ENCODE results near the gene VPS52. TPM values are rescaled to one million over a fixed set of nuclear protein-coding genes. Genes with fewer than 3 reads are reported as not detected.
"Not testable (repeated sequence)": the region's sequence is repeated elsewhere in the genome, so short reads cannot be mapped to it uniquely, and the experiment has no call there.

The VPS52 gene
- total RNA-seq, 4 donors from 2014 or later, result 37.7 to 46.5 (median 45.2) TPM

GRCh38 chr6:33236328-33236727 is 35.3 kb downstream of the VPS52 start:
- H3K27ac ChIP-seq, result no peak overlapping the region
- no peaks in the 10 kb centered on the region for H3K4me1 ChIP-seq
- H3K9me3 ChIP-seq, result no peaks in the 10 kb centered on the region
- TF ChIP-seq POLR2A (IDR thresholded peaks at IDR 0.05), result no peak
- TF ChIP-seq CTCF (IDR thresholded peaks at IDR 0.05), result no peak
- TF ChIP-seq EP300 (IDR thresholded peaks at IDR 0.05), result no peak
- no peak for DNase-seq (ENCODE audit: low spot score in 2 of 2)
- peaks cover 0 to 12% of the 10 kb centered on the region in 2 donors for H3K27me3 ChIP-seq
- no peak overlapping the region for H3K4me3 ChIP-seq
- no peaks in the 10 kb centered on the region for H3K36me3 ChIP-seq

GRCh38 chr6:33235221-33235634 is 36.4 kb downstream of the VPS52 start:
- TF ChIP-seq POLR2A (IDR thresholded peaks at IDR 0.05), result no peak
- no peak for TF ChIP-seq EP300 (IDR thresholded peaks at IDR 0.05)
- TF ChIP-seq CTCF (IDR thresholded peaks at IDR 0.05), result no peak
- Histone ChIP-seq H3K4me1 (no peaks in the 10 kb centered on the region), H3K27ac (no peak overlapping the region), H3K27me3 (peaks cover 0 to 12% of the 10 kb centered on the region in 2 donors), H3K9me3 (no peaks in the 10 kb centered on the region), H3K36me3 (no peaks in the 10 kb centered on the region), H3K4me3 (no peak overlapping the region)
- WGBS, 2 donors, result 16 to 21% methylated on average over 6 of the region's 6 CpGs
- no peak for DNase-seq (ENCODE audit: low spot score in 2 of 2)

GRCh38 chr6:33226503-33227120 is 45.1 kb downstream of the VPS52 start:
- not testable (repeated sequence) for H3K36me3 ChIP-seq; H3K27ac ChIP-seq; H3K4me3 ChIP-seq; H3K4me1 ChIP-seq; DNase-seq (ENCODE audit: low spot score in 2 of 2); H3K9me3 ChIP-seq
- WGBS, 2 donors, result 42 to 47% methylated on average over 14 of the region's 14 CpGs
- peaks cover 0 to 24% of the 10 kb centered on the region in 2 donors for H3K27me3 ChIP-seq

- Histone ChIP-seq H3K27me3 (peaks cover 0 to 42% of the 10 kb centered on the region in 2 donors), H3K36me3 (no peaks in the 10 kb centered on the region), H3K27ac (no peak overlapping the region), H3K9me3 (no peaks in the 10 kb centered on the region), H3K4me3 (no peak overlapping the region), H3K4me1 (peaks cover 0 to 15% (median 12%) of the 10 kb centered on the region in 4 donors)
- TF ChIP-seq POLR2A (IDR thresholded peaks at IDR 0.05), result no peak
- no peak for TF ChIP-seq CTCF (IDR thresholded peaks at IDR 0.05)
- no peak for TF ChIP-seq EP300 (IDR thresholded peaks at IDR 0.05)
- WGBS, 2 donors, result 61 to 62% methylated on average over 3 of the region's 3 CpGs
- no peak for DNase-seq (ENCODE audit: low spot score in 2 of 2)
Observed at GRCh38 chr6:33217681-33218080, 54.0 kb downstream of the VPS52 start.

- 85 to 86% methylated on average over 6 of the region's 6 CpGs for WGBS, 2 donors
- Histone ChIP-seq H3K4me1 (peaks cover 0 to 19% (median 13%) of the 10 kb centered on the region in 4 donors), H3K27me3 (peaks cover 0 to 42% of the 10 kb centered on the region in 2 donors), H3K9me3 (no peaks in the 10 kb centered on the region), H3K27ac (no peak overlapping the region), H3K4me3 (no peak overlapping the region), H3K36me3 (peaks cover 0 to 1% (median 0%) of the 10 kb centered on the region in 3 donors)
- DNase-seq (ENCODE audit: low spot score in 2 of 2), result no peak
- TF ChIP-seq POLR2A (IDR thresholded peaks at IDR 0.05), result no peak
Observed at GRCh38 chr6:33217246-33217645, 54.4 kb downstream of the VPS52 start.

GRCh38 chr6:33216117-33216649 is 55.5 kb downstream of the VPS52 start:
- peaks cover 0 to 12% (median 0%) of the 10 kb centered on the region in 3 donors for H3K36me3 ChIP-seq
- H3K27me3 ChIP-seq, result peaks cover 0 to 33% of the 10 kb centered on the region in 2 donors
- no peak overlapping the region for H3K4me3 ChIP-seq
- DNase-seq (ENCODE audit: low spot score in 2 of 2), result no peak
- TF ChIP-seq POLR2A (IDR thresholded peaks at IDR 0.05) (no peak), EP300 (IDR thresholded peaks at IDR 0.05) (no peak), CTCF (IDR thresholded peaks at IDR 0.05) (no peak)
- H3K27ac ChIP-seq, result no peak overlapping the region
- H3K4me1 ChIP-seq, result peaks cover 0 to 21% (median 13%) of the 10 kb centered on the region in 4 donors
- WGBS, 2 donors, result 86 to 87% methylated on average over 4 of the region's 4 CpGs
- no peaks in the 10 kb centered on the region for H3K9me3 ChIP-seq
